GM12874 (cell line): ENCODE data around the gene STMP1.
A peak's percentile ranks its signal among the peaks of the same experiment; 100 is the strongest.

Source experiments
- CTCF ChIP-seq: IDR thresholded peaks from 2 replicates; pipeline ENCODE4 v1.5.1; 2011; ENCODE audit warnings: low read depth, mild to moderate bottlenecking, control low read depth, low read length, moderate library complexity; ENCODE audit not compliant: insufficient read depth

Gene STMP1

GRCh38 chr7:135692055-135692454, 29.7 kb downstream of the STMP1 start:
- no peak for TF ChIP-seq CTCF

GRCh38 chr7:135693558-135693957, 31.2 kb downstream of the STMP1 start:
- TF ChIP-seq CTCF, result no peak

GRCh38 chr7:135697276-135698049, 35.1 kb downstream of the STMP1 start:
- TF ChIP-seq CTCF, result no peak

GRCh38 chr7:135704074-135704473, 41.8 kb downstream of the STMP1 start:
- TF ChIP-seq CTCF, result peak; percentile 35; the same call in 1 of the 2 replicates

- no peak for TF ChIP-seq CTCF
Measured at GRCh38 chr7:135704698-135705097, 42.4 kb downstream of the STMP1 start.

GRCh38 chr7:135706038-135706742, 43.9 kb downstream of the STMP1 start:
- no peak for TF ChIP-seq CTCF

- no peak for TF ChIP-seq CTCF
Measured at GRCh38 chr7:135706858-135707569, 44.7 kb downstream of the STMP1 start.
